22Rv1 (cell line): ENCODE results near the gene IFNAR1.

Source experiments
- ZFX ChIP-seq: fragments of 450-650 bp; IDR thresholded peaks from 2 replicates; pipeline ENCODE4 v1.6.1; 2017; ENCODE audit warnings: antibody characterized with exemption, borderline replicate concordance
- TF ChIP-seq, protein P1 (sequence below): fragments of 450-650 bp; IDR thresholded peaks from 2 replicates; pipeline ENCODE4 v1.5.1; 2017; ENCODE audit warnings: mild to moderate bottlenecking

DNA sequence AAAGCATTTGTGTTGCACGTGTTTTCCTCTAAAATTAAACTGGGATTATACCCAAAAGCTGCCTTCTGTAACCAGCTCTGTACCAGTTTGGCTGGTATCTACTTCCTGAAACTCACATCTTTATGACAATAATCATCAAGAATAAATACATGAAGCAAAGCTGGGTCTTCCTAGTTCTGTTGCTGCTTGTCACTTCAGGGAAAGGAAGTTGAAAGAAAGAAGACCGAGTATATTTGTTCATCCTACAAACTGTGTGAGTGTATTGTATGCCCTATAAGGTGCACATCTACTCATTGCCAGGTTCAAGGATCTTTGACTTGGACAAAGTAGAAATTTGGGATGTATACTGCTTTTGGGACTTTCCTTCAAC, 49.3 kb downstream of the IFNAR1 start:
- TF ChIP-seq, protein P1, sequence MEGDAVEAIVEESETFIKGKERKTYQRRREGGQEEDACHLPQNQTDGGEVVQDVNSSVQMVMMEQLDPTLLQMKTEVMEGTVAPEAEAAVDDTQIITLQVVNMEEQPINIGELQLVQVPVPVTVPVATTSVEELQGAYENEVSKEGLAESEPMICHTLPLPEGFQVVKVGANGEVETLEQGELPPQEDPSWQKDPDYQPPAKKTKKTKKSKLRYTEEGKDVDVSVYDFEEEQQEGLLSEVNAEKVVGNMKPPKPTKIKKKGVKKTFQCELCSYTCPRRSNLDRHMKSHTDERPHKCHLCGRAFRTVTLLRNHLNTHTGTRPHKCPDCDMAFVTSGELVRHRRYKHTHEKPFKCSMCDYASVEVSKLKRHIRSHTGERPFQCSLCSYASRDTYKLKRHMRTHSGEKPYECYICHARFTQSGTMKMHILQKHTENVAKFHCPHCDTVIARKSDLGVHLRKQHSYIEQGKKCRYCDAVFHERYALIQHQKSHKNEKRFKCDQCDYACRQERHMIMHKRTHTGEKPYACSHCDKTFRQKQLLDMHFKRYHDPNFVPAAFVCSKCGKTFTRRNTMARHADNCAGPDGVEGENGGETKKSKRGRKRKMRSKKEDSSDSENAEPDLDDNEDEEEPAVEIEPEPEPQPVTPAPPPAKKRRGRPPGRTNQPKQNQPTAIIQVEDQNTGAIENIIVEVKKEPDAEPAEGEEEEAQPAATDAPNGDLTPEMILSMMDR = no peak
- TF ChIP-seq ZFX = no peak
